Pancreas (tissue), 10 donors: ENCODE data around the gene PTPRR. TPM values are rescaled to one million over a fixed set of nuclear protein-coding genes. Genes with fewer than 3 reads are reported as not detected.

Source experiments
- ATAC-seq, 4 donors: fragments of 200-7000 bp; cut with Tn5 transposase; one replicate each; pipeline versions ENCODE4 v1.8.0 to v1.9.1; 2020; ENCODE audit warnings: mild to moderate bottlenecking in 4 of 4, moderate library complexity in 4 of 4
- DNase-seq, 6 donors: peaks; one replicate each; pipeline ENCODE4 v3.0.0-alpha.2; 2020
- FAIRE-seq: peaks from 2 replicates; lab custom pipeline; 2012; peaks lifted over from hg19 to GRCh38; lab: Jason Lieb, UNC
- H3K27ac ChIP-seq, 4 donors: fragments of 200-600 bp; sonication (generic); 1 replicate in 3 of 4; 2 replicates in 1 of 4; pipeline versions ENCODE4 v1.5.0 to v1.8.0; 2020
- H3K27me3 ChIP-seq, 4 donors: fragments of 200-600 bp; one replicate each; pipeline ENCODE4 v1.8.0; 2021
- H3K36me3 ChIP-seq, 3 donors: fragments of 200-600 bp; sonication (generic) in 1 of 3; one replicate each; pipeline versions ENCODE4 v1.5.0 to v1.8.0; 2020 to 2021
- H3K4me1 ChIP-seq, 3 donors: fragments of 200-600 bp; one replicate each; pipeline ENCODE4 v1.8.0; 2021
- H3K4me3 ChIP-seq, 4 donors: fragments of 200-600 bp; sonication (generic) in 2 of 4; one replicate each; pipeline versions ENCODE4 v1.5.0 to v1.8.0; 2020 to 2021
- H3K9me3 ChIP-seq, 4 donors: fragments of 200-600 bp; one replicate each; pipeline ENCODE4 v1.8.0; 2021
- CTCF ChIP-seq, 4 donors: fragments of 200-600 bp; sonication (generic) in 3 of 4; IDR thresholded peaks; one replicate each; pipeline versions ENCODE4 v1.5.0 to v1.8.0; 2021; ENCODE audit warnings: antibody characterized with exemption in 4 of 4
- WGBS, 2 donors: extraction: QIAGEN DNeasy Blood & Tissue Kit; methylation state at CpG; one replicate each; pipeline ENCODE4 v1.1.7; 2013; 5-methylcytosine and 5-hydroxymethylcytosine counted together
- intact Hi-C, 3 donors: fragments of 100-400 bp; cut with DNase I; formaldehyde crosslinking; loops; one replicate each; pipeline versions ENCODE4 v1.11.1 to v1.14.2; 2022
- polyA plus RNA-seq, 2 donors: library from polyadenylated mRNA; stranded (reverse); fragments of 200-250 nt; gene quantifications; one replicate each; pipeline ENCODE4 v1.2.3, GENCODE V29; 2013
- total RNA-seq, 6 donors: library from RNA; stranded (reverse); fragmentation: NEBNext Ultra II Directional in 4 of 6; extraction: Animal tissue kit (Norgen Biotek cat#: 25700) in 4 of 6; gene quantifications; one replicate each; pipeline versions ENCODE4 v1.2.1 to v1.2.4, GENCODE V29; 2021 to 2023
- donor health status: healthy with polysubstance abuse.
- donor health status: DM: no; HTN: no; CAD: no; lungs with moderate emphysema.
- donor health status: DM: no; HTN: no; CAD: no.
- donor health status: control.
- donor health status: control.
- donor health status: Bipolar disorder and iron deficiency.
- donor health status: DM: yes; HTN: yes; CAD: no.
- donor health status: DM: no; HTN: no; CAD: no.
- donor health status: DM: no; HTN: no; CAD: no.
- donor health status: DM: yes; HTN: yes; CAD: no.

The PTPRR gene
- total and polyA plus RNA-seq, 8 donors = 0.14 to 0.72 (median 0.23) TPM; not detected in 3

- no peak overlapping the region for H3K27ac ChIP-seq
- WGBS, 2 donors = 53 to 62% methylated on average over 7 of the region's 7 CpGs
- TF ChIP-seq CTCF (IDR thresholded peaks at IDR 0.05) = no peak
- DNase-seq (no peak), FAIRE-seq (no peak), ATAC-seq (no peak)
- H3K9me3 ChIP-seq = no peaks in the 10 kb centered on the region
- no peaks in the 10 kb centered on the region for H3K36me3 ChIP-seq
- no peak overlapping the region for H3K4me3 ChIP-seq
- intact Hi-C loops = no loop called here
- H3K4me1 ChIP-seq = no peaks in the 10 kb centered on the region
- no peaks in the 10 kb centered on the region for H3K27me3 ChIP-seq
These were observed 97.2 kb downstream of the PTPRR start for GRCh38 chr12:70823182-70823976.

GRCh38 chr12:70822412-70822811, 98.1 kb downstream of the PTPRR start:
- Histone ChIP-seq H3K9me3 (no peaks in the 10 kb centered on the region), H3K4me1 (no peaks in the 10 kb centered on the region), H3K27ac (no peak overlapping the region), H3K4me3 (no peak overlapping the region), H3K27me3 (no peaks in the 10 kb centered on the region), H3K36me3 (no peaks in the 10 kb centered on the region)
- FAIRE-seq (no peak), ATAC-seq (no peak), DNase-seq (no peak)
- intact Hi-C loops = no loop called here
- TF ChIP-seq CTCF (IDR thresholded peaks at IDR 0.05) = no peak
- 69 to 76% methylated on average over 3 of the region's 3 CpGs for WGBS, 2 donors

- no peak for FAIRE-seq
- Histone ChIP-seq H3K27me3 (no peaks in the 10 kb centered on the region), H3K36me3 (no peaks in the 10 kb centered on the region), H3K9me3 (no peaks in the 10 kb centered on the region), H3K4me3 (no peak overlapping the region), H3K4me1 (no peaks in the 10 kb centered on the region), H3K27ac (no peak overlapping the region)
- TF ChIP-seq CTCF (IDR thresholded peaks at IDR 0.05) = no peak
- ATAC-seq = no peak
- DNase-seq = no peak
- intact Hi-C loops = no loop called here
- WGBS, 2 donors = 76 to 83% methylated on average over 2 of the region's 2 CpGs
These were observed 104.6 kb downstream of the PTPRR start for GRCh38 chr12:70815971-70816391.

GRCh38 chr12:70815056-70815455, 105.5 kb downstream of the PTPRR start:
- H3K4me3 ChIP-seq = no peak overlapping the region
- no peak for FAIRE-seq
- no peaks in the 10 kb centered on the region for H3K36me3 ChIP-seq
- no peak for TF ChIP-seq CTCF (IDR thresholded peaks at IDR 0.05)
- no peaks in the 10 kb centered on the region for H3K9me3 ChIP-seq
- intact Hi-C loops = no loop called here
- WGBS, 2 donors = 77 to 82% methylated on average over 2 of the region's 2 CpGs
- no peak for ATAC-seq
- no peak for DNase-seq
- no peaks in the 10 kb centered on the region for H3K4me1 ChIP-seq
- H3K27me3 ChIP-seq = no peaks in the 10 kb centered on the region
- H3K27ac ChIP-seq = no peak overlapping the region

- Histone ChIP-seq H3K4me3 (no peak overlapping the region), H3K9me3 (no peaks in the 10 kb centered on the region), H3K27ac (no peak overlapping the region), H3K27me3 (no peaks in the 10 kb centered on the region), H3K36me3 (no peaks in the 10 kb centered on the region), H3K4me1 (no peaks in the 10 kb centered on the region)
- FAIRE-seq (no peak), DNase-seq (no peak), ATAC-seq (no peak)
- 57 to 70% methylated on average over 4 of the region's 4 CpGs for WGBS, 2 donors
- no peak for TF ChIP-seq CTCF (IDR thresholded peaks at IDR 0.05)
- intact Hi-C loops = no loop called here
These were observed 107.0 kb downstream of the PTPRR start for GRCh38 chr12:70813559-70813958.
